ENCODE measurements around the gene NIN.

Gene NIN

DNA sequence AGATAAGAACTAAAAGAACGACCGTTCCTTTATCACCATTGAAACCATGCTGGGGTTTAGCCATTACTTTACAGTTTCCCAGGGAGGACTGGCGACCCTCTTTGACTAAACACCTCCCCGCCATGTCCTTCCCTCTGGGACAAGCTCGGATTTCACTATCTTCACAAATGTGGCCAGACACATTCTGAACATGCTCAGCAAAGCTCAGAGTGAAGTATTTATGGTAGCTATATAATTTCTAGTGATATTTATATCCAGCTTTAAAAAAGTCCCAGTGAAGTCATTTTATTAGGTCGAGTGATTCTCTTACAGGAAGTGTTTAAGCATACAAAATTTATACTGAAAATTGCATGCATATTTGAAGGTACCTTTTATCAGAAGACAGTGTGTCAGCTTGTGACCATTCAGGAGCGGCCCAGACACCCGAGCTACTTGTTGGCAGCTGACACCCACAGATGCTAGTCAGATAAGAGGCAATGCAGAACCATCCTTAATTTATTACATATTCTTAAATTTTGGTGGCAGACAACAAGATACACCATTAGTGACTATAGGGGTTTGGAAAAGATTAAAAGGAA is 36.8 kb downstream of the NIN start:
- FAIRE-seq, result no peak
- DNase-seq (ENCODE audit: insufficient read length, low spot score), result no peak

DNA sequence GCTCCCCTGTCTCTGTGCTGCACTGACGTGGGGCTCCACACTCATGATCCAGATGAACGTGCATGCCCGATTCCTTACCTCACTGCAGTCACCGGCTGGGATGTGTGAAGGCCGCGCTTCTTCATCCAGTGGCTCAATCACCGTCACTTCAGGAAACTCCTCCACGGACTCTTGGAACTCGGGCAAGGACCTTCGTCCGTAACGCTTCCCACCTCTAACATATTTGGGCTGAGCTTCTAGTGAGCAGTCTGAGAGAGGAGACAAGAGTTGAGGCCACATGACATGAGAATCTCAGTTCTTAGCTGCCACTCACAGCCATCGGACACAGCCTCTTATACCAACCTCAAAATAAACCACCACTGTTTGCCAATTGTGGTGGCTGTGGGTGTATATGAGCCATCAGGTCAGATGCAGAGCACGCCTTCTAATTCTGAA is 38.3 kb downstream of the NIN start:
- FAIRE-seq (peak; percentile 63), DNase-seq (ENCODE audit: insufficient read length, low spot score) (no peak)

DNA sequence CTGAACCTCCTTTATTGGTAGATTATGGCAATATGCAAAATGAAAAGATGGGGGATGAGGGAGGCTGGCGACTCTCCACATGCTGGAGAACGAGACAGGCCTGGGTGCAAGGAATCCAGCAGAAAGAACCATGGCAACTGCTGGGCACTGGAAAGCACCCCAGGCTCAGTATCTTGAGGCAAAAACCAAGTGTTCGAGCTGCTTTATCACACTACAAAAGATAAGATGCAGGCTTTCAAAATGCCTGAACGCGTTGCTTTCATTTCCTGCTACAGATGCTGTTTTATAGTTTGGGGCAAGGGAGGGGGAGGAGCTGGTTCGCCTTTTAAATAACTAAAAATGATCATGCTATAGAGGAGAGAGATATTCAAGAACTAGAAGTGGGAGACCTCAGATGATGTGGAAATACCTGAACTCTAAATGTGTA is 38.9 kb downstream of the NIN start:
- peak; percentile 97 for FAIRE-seq

DNA sequence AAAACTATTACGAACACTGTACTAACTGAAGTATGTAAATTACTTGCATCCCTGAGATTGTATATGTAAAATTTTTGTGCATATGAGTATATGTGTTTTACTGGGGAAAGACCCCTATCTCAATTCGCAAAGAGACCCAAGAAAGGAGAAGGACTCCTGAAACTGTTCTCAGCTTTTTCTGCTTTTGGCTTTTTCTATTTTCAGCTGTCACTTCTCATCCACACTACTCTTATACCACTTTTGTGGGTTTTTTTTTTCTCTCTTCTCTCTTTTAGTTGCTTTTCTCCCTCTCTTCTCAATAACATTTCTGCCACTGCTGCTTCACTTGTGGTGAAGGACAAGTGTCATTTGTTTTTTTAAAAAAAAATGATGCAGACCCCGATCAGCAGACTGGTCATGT is 39.8 kb downstream of the NIN start:
- FAIRE-seq (no peak), DNase-seq (ENCODE audit: insufficient read length, low spot score) (no peak)

More for the DNA sequence above, 38.9 kb downstream of the NIN start:
- DNase-seq (ENCODE audit: insufficient read length, low spot score), result no peak

- no peak for DNase-seq (ENCODE audit: insufficient read length, low spot score)
- no peak for FAIRE-seq
Observed at GRCh38 chr14:50790589-50790988, 40.4 kb downstream of the NIN start.

DNA sequence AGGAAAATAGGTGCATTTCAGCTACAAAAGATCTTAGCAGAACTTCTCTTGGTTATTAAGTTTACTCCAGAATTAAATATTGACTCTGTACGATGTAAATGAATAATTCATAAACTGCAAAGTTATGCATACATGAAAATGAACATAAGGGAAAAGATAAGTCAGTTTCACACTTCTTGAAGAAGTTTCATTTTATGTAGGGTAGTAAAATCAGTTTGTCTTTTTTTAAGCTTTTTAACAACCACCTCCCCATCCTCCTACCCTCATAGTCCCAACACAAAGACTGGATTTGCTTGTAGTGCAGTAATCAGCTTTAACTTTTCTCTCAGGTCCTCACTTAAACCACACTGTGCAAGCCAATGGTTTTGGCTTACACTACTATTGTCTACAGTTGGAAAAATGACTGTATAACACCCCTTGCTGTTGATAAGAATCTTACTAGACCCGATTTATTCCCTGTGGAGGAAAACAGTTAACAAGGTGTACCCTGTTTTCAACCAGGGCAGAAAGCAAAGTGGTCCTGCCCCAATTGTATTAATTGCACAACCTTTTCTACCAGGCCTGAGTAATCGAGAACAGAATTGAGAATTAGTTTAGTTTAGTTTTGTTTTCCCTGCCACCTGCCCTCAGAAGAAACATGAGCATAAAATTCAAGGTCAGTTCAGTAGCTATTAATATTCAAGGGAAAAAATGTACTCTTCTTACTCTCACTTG is 44.1 kb downstream of the NIN start:
- DNase-seq (ENCODE audit: insufficient read length, low spot score) (no peak), FAIRE-seq (peak; percentile 84)

- peak; percentile 81 for FAIRE-seq
- no peak for DNase-seq (ENCODE audit: insufficient read length, low spot score)
Observed at GRCh38 chr14:50785457-50786063, 45.4 kb downstream of the NIN start.

GRCh38 chr14:50784683-50785456 is 46.1 kb downstream of the NIN start:
- DNase-seq (ENCODE audit: insufficient read length, low spot score), result no peak
- no peak for FAIRE-seq

- FAIRE-seq (no peak), DNase-seq (ENCODE audit: insufficient read length, low spot score) (no peak)
Observed at GRCh38 chr14:50783563-50783962, 47.4 kb downstream of the NIN start.

DNA sequence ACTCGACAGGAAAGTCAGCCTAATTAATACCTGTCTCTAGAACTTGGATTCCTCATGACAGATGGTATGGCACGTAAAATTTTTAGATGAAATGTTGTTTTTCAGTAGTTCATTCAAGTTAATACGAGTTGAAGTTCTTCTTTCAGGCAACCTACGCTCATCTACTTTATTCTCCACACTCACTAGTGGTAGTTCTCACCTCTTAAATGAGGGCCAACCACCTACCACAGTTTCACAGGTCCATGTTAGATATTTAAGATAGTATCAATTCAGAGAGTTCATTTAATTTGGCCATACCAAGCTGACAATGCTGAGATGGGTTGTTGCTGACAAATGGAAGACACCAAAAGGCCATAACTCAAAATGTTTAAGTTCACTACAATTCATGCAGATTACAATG is 50.6 kb downstream of the NIN start:
- DNase-seq (ENCODE audit: insufficient read length, low spot score), result no peak
- FAIRE-seq, result no peak

- FAIRE-seq (no peak), DNase-seq (ENCODE audit: insufficient read length, low spot score) (no peak)
Observed at GRCh38 chr14:50778721-50779483, 52.1 kb downstream of the NIN start.

DNA sequence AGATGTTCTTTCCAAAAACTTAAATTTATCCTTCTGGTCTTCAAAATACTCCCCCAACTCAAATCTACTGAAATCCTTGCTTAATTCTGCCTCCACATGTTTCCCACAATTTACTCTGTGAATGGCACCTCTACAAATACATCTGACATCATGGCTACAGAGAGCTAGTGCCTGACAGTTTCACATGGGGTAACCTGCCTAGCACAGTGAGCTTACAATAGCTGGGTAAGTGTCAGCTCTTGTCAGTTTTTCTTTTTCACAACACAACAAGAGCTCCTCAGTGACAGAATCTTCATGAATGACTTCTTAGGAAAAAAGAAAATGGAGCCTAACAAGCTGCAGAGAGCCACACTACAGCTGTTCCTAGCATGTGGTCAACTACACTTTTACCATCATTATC is 54.4 kb downstream of the NIN start:
- FAIRE-seq, result no peak
- DNase-seq (ENCODE audit: insufficient read length, low spot score), result no peak

DNA sequence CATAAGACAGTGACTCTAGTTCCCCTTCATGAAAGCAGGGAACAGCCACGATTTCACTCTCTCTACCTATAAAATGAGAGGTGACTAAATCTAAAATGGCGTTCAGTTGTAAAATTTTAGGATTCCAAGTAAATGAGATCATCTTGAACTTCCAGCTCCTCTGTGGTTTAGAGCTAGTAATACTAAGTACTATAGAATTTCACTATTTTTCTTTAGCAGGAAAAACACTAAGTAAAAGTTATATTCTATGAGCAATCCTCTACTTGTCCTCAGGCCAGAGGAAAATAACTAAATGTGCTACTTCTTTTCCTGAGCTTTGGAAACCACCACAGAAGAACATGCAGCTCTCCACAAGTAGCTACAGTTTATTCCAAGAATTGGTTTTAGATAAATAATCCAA is 55.6 kb downstream of the NIN start:
- DNase-seq (ENCODE audit: insufficient read length, low spot score), result no peak
- no peak for FAIRE-seq

- FAIRE-seq (no peak), DNase-seq (ENCODE audit: insufficient read length, low spot score) (no peak)
Observed at GRCh38 chr14:50774542-50775267, 56.3 kb downstream of the NIN start.

DNA sequence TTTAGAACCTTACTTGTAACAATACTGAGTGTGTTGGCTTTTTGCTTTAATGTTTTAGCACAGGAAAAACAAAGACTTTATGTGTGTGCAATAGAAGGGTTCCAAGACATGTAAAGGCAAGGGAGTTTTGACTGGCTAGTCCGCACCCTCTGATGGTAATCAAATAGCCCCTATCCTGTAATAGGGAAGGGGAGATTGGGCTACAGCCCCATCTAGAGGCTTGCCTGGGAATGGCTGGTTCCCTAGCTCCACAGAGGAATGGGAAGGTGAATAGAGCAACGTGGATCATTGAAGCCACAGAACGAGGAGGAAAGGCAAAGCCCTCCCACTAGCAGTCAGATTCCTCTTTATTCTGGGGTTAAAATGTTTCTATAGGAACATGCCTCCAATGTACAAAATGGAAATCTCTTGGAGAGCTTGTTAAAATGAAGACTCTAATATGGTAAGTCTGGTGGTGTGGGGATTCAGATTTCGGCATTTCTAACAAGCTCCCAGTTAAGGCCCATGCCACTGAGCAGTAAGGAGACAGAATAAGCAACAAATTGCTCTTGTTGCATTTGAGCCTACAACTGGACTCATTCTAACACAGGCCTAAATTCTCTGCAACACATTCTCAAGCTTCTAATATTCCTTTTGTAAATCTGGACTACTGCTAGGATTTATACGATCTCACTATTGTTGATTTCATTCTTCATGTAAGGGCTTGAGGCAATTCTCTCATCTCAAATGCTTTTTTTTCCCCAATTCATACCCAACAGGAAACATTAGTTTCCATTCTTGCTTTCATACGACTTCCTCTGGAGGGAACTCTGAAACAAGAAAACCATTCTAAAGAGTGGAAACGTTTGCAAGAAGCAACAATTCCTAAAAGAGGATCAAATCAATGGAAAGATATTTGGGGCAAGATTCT is 57.1 kb downstream of the NIN start:
- DNase-seq (ENCODE audit: insufficient read length, low spot score) (no peak), FAIRE-seq (no peak)

- DNase-seq (ENCODE audit: insufficient read length, low spot score) (no peak), FAIRE-seq (no peak)
Observed at GRCh38 chr14:50772412-50772811, 58.5 kb downstream of the NIN start.

GRCh38 chr14:50770586-50770985 is 60.4 kb downstream of the NIN start:
- FAIRE-seq (no peak), DNase-seq (ENCODE audit: insufficient read length, low spot score) (no peak)

DNA sequence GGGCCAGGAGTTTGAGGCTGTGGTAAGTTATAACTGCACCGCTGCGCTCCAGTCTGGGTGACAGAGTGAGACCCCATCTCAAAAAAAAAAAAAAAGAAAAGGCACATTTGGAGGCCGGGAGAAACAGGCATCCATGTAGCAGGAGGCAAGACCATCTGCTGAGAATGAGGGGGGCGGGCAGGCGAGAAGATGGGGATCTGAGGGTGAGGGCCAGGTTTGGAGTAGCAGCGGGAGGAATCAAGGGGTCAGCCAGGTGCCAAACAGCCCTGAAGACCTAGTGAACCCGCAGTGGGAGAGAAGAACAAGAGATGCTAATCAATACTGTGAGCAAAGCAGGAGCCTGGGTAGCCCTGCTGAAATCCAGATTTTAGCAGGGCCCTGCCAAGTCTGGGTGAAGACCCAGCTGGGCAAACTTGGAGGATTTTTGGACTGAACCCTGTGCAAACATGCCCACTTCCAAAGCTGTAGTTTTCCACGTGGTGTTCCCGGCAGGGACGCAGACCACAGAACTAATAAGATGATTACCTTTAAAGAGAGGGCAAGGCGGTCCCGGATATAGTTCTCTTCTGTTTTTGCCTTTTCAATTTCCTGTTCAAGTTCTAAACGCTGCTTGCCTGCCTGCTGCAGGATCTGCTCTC is 61.0 kb downstream of the NIN start:
- FAIRE-seq (no peak), DNase-seq (ENCODE audit: insufficient read length, low spot score) (no peak)

- no peak for FAIRE-seq
Observed at GRCh38 chr14:50768680-50769079, 62.3 kb downstream of the NIN start.

More at GRCh38 chr14:50768680-50769079, 62.3 kb downstream of the NIN start:
- no peak for DNase-seq (ENCODE audit: insufficient read length, low spot score)

Data from GM19239 (cell line).